GM10248 (cell line): ENCODE results near the gene TBC1D1.

ENCODE experiments used
- CTCF ChIA-PET: fragments of 300-600 bp; sonication (Branson Sonifier 250); formaldehyde crosslinking; extraction: SDS; loops from one replicate; lab custom pipeline; 2021; ENCODE audit warnings: antibody characterized with exemption; lab: Yijun Ruan, JAX
- POLR2A ChIA-PET: fragments of 350-650 bp; sonication (Branson Sonifier 250); formaldehyde crosslinking; extraction: SDS; loops from one replicate; lab custom pipeline; 2020; ENCODE audit warnings: antibody characterized with exemption; lab: Yijun Ruan, JAX
- DNase-seq: peaks from one replicate; pipeline ENCODE4 v3.0.0; 2012; ENCODE audit errors: extremely low spot score
- CTCF ChIP-seq: IDR thresholded peaks from 2 replicates; pipeline ENCODE4 v1.5.1; 2012; ENCODE audit warnings: mild to moderate bottlenecking, low read depth; ENCODE audit errors: extremely low read depth, missing control alignments, control extremely low read depth

TBC1D1 gene

GRCh38 chr4:38153387-38153760 lies 262.5 kb downstream of the TBC1D1 start:
- DNase-seq: no peak
- ChIA-PET CTCF (interaction anchor here (0.9 to 1.8 kb wide), 5 partner anchors 8 to 26 kb away, joined by 3 to 9 read pairs (median 6); no protein-coding TSS in a partner anchor), POLR2A (no interaction called here)
- no peak for TF ChIP-seq CTCF

GRCh38 chr4:38154252-38154651 lies 263.4 kb downstream of the TBC1D1 start:
- POLR2A ChIA-PET: no interaction called here
- no peak for DNase-seq
- CTCF ChIA-PET: interaction anchor here (1.1 to 4.2 kb wide), 6 partner anchors 10 to 82 kb away, joined by 3 to 15 read pairs (median 8); no protein-coding TSS in a partner anchor
- no peak for TF ChIP-seq CTCF

- POLR2A ChIA-PET: interaction anchor here (0.5 to 0.9 kb wide), 4 partner anchors 18 to 81 kb away, joined by 3 read pairs; no protein-coding TSS in a partner anchor
- CTCF ChIA-PET: interaction anchor here (0.8 to 4.2 kb wide), 8 partner anchors 10 to 83 kb away, joined by 3 to 15 read pairs (median 5); no protein-coding TSS in a partner anchor
- DNase-seq: no peak
- no peak for TF ChIP-seq CTCF
These were observed 264.1 kb downstream of the TBC1D1 start for GRCh38 chr4:38154681-38155588.

GRCh38 chr4:38155589-38156294 lies 264.9 kb downstream of the TBC1D1 start:
- no peak for DNase-seq
- ChIA-PET POLR2A (interaction anchor here (0.6 to 0.9 kb wide), 3 partner anchors 19 to 77 kb away, joined by 3 read pairs; no protein-coding TSS in a partner anchor), CTCF (interaction anchor here (0.8 to 4.2 kb wide), 7 partner anchors 11 to 84 kb away, joined by 3 to 15 read pairs (median 5); no protein-coding TSS in a partner anchor)
- no peak for TF ChIP-seq CTCF

- ChIA-PET POLR2A (no interaction called here), CTCF (interaction anchor here (0.8 to 4.2 kb wide), 5 partner anchors 9 to 26 kb away, joined by 3 to 15 read pairs (median 4); no protein-coding TSS in a partner anchor)
- DNase-seq: no peak
- TF ChIP-seq CTCF: no peak
These were observed 266.7 kb downstream of the TBC1D1 start for GRCh38 chr4:38157592-38157991.
